ENCODE measurements around the gene UGT1A9.
A peak's percentile ranks its signal among the peaks of the same experiment; 100 is the strongest.

- peak; percentile 35 for TF ChIP-seq CTCF (IDR thresholded peaks at IDR 0.05)
- no peak for TF ChIP-seq EZH2 (IDR thresholded peaks at IDR 0.05)
Measured at GRCh38 chr2:233643128-233643527, 28.6 kb upstream of the UGT1A9 start.
